Cardiac ventricle fibroblast (primary cell): Measurements from ENCODE around the gene MME. TPM values are rescaled to one million over a fixed set of nuclear protein-coding genes. Genes with fewer than 3 reads are reported as not detected.

Experiments used
- total RNA-seq: library from RNA; depleted of rRNA; stranded (reverse); fragments of >200 nt; gene quantifications from 2 replicates; pipeline ENCODE4 v1.2.3, GENCODE V29; 2015

Gene MME
- total RNA-seq = 82.5 and 84.4 TPM in 2 replicates

DNA sequence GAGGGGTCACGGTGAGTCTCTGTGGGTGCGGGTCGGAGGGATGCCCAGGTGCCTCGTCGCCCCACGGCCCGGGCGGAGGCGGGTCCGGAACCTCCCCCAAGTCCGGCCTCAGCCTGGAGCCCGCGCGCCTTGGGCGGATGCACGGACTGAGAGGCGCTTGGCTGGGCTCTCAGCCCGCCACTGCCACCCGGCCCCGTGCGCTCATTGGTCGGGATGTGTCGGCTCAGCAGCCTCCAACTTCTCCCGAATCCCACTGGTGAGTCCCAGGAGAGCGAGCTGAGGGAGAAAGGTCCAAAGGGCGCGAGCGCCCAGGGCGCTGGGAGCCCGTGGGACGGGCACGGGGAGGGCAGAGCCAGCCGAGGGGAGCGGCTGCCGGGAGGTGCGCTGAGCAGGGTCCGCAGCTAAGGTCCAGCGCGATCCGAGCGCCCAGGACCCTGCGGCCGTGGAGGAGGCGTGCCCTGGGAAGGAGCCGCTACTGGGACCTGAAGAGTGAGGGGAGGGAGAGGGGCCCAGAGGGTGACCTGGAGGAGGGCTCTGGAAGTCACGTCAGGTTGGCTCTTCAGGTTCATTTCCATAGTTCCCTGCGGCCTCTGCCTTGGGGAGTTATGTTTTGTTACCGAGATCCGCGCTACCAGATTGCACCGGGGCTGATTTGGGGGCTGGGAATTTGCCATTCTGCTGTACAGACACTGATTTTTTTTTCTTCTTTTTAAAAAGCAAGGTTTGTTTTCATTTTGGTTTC lies at the start of gene MME:
Gene MME (plus strand): TSS at position 574 of the 742 bp plus-strand sequence. CDS start 3,849 bp downstream, outside the sequence.

Other genes with a start within 250 kb of the MME start
- gene STRIT1, start 213.4 kb downstream of the MME start, total RNA-seq = not detected in 2 replicates